Activated CD4-positive, alpha-beta T cell treated with anti-CD3 and anti-CD28 coated beads, Interleukin-2, amount 50 U/mL, for 24 hours (primary cell): ENCODE measurements around the gene ATP5PO.

Experiments used
- DNase-seq, 2 donors: peaks; one replicate each; pipeline ENCODE4 v3.0.0-alpha.2; 2020; ENCODE audit warnings: low read depth in 1 of 2, low spot score in 1 of 2

Gene ATP5PO

DNA sequence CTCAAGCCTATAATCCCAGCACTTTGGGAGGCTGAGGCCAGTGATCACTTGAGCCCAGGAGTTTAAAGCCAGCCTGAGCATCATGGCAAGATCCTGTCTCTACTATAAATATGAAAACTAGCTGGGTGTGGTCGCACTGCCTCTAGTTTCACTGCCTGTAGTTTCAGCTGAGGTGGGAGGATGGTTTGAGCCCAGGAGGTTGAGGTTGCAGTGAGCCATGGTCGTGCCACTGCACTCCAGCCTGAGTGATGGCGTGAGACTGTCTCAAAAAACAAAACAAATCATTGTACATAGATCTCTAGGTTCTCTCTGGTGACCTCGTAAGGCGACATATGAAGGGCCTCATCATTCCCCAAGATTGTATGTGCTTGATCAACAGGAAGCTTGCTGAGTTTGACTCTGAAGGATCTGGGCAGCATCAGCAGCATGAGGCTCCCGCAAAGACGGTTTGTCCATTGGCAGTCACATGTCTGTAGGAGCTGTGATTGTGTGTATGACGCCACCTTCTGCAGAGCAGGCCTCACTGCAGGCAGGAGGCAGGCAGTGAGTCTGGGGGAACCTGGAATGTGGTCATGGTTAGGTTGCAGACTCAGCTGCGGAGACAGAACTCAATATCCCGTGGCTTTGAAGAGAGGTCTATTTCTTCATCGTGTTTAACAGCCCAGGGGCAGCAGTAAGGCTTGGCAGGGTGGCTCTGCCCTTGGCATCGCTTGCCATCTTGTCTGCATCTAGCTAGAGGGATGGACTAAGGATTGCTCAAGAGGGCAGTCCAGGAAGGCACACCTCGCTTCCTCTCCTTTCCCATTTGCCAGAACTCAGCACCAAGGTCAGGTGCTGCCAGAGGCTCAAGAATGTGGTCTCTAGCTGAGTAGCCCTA, 14.0 kb downstream of the ATP5PO start:
- no peak for DNase-seq

DNA sequence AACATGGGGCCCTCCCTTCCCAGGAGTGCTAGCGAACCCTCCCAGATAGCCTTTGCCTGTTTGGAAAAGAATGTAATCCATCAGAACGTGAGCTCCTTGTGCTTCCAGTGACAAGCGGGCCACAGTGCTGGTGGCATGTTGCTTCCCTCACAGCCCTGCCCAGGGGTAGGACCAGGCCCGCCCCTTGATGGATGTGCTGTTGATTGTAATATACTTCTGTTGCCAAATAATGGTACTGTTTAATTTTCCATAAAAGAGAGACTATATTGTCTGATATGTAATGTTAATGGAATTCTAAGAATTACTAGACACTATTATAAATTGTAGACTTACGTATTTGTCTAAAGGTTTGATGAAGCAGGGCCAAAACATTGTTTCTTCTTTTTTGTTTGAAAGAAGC, 16.4 kb downstream of the ATP5PO start:
- DNase-seq, result no peak

DNA sequence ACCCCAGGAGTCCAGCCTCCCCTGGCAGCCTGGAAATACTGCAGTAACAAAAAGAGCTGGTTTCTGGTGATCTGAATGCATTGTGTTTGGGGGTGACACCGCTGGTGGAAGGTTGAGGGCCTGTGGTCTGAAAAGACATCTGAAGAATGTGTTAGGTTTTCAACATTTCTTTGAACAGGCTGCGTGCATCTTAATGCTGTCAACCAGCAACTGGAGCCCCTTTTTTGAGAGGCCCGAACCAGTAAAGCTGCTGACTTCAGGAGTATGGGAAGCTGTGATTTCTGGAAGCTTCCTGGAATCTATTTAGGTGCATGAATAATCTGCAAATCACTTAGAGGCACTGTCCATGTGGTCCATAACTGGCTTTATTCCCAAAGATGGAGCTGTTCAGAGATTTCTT, 17.0 kb downstream of the ATP5PO start:
- DNase-seq, result no peak

DNA sequence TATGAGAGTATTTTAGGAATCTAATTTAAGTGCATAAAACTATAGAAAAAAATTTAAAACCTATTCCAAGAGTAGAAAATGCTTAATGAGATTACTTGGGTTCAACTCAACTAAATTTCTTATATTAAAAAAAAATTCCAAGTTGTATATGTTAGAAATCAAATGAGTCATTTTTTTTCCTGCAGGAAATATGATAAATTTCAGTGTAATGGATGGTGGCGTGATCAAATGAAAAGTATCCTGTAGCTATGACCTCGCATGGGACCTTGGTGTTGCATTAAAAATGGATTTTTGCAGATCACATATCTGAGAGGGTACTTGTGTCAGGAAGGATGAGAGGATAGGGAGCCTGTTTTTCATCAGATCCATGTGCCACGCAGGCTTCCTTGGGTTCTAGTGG, 17.9 kb downstream of the ATP5PO start:
- no peak for DNase-seq

DNA sequence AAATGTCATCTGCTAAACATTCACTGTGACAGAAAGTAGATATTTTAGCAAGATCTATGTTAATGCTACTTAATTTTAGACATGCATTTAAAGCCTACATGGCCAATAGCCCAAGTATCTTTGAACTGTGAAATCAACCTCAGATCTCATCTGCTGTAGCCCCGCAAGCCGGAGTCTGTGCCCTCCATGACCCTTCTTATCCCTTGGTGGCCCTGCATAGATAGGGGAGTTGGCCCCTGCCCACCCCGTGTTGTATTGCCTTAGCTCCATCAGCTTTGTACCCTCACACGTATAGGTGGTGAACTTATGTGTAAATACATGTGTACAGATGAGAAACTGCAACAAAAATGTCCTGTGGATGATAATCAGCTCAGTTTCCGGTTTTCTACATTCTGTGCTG, 18.5 kb downstream of the ATP5PO start:
- DNase-seq, result no peak

DNA sequence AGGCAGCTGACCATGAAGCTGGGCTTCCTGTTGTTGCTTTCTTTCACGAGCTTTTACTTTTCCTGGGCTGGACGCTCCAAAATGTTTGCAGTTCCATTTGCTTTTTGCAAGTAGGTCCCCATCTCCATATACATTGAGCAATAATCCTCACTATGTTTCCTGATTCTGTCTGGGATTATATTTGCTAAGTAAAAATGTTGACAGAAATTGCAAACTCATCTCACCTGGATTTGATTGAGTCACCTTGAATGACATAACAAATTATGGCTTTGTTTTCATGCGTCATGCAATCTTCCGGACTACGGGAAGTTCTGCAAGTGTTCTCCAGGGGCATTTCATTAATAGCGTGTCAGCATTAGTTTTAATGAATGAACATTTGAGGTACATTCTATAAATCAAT, 18.9 kb downstream of the ATP5PO start:
- no peak for DNase-seq

DNA sequence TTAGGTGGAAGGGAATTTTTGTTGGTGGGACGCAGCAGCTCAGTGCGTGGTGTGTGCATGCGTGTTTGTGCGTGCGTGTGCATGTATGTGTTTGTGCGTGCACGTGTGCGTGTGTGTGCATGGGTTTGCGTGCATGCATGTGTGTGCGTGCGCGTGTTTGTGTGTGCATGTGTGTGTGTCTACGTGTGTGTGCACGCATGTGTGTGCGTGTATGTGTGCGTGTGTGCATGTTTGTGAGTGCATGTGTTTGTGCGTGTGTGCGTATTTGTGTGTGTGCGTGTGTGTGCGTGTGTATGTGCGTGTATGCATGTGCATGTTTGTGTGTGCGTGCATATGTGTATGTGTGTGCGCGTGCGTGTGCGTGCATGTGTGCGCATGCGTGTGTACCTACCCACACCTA, 20.2 kb downstream of the ATP5PO start:
- DNase-seq, result no peak

DNA sequence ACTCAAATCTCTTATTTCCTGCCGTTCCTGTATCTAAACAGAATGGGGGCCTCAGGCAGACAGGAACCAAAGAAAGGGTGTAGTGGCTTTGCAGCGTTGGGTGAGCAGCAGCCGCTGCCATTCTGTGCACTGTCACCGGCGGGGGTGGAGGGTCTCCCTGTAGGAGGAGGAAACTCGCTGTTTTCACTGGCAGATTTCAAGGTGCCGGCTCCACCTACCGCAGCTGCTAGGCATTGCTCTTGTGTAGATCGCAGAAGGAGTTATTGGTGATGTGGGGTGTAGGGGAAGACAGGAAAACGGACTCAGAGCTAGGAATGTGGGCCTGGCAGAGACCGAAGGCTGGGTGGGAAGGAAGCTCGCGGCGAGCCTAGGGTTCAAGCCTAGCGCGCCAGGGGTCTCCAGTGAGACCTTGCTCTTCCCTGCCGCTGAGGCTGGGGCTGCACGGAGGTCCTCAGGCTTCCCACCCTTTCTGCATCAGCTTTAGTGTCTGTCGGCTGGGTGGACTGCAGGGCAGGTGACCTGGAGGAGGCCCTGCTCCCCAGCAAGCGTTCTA, 20.8 kb downstream of the ATP5PO start:
- peak; percentile 33 to 58 for DNase-seq

DNA sequence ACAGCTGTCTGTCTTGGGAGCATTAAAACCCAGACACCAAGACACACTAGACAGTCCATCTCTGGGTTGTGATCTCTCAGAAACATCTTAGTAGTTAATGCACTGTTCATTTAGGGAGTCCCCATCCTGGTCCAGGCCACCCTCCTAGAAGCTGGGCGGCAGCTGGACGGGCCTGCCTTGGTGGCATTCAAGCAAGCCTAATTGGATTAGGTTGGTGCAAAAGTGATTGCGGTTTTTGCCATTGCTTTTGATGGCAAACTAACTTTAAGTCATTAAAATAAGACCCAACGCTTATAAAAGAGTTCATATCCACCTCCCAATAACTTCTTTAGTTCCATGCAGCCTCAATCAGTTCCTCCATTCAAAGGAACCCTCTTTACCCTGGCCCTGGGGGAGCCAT, 21.7 kb downstream of the ATP5PO start:
- no peak for DNase-seq

DNA sequence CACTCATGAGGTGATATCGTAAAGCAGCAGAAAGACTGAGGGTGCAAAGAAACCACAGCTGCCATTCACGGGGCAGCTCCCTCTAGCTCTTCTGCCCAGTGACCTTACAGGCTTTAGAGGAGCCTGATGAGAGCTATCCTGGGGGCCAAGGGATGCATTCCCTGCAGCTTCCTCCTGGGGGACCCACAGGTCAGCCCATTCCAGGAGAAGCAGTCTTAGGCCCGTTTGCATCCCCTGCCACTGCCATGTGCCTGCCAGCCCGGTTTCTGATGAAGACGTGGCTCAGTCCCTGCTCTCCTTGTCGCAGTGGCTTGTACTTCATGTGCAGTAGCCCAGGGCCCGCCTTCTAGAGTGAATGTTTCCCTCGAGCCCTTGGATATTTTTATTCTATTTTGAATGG, 22.8 kb downstream of the ATP5PO start:
- no peak for DNase-seq

DNA sequence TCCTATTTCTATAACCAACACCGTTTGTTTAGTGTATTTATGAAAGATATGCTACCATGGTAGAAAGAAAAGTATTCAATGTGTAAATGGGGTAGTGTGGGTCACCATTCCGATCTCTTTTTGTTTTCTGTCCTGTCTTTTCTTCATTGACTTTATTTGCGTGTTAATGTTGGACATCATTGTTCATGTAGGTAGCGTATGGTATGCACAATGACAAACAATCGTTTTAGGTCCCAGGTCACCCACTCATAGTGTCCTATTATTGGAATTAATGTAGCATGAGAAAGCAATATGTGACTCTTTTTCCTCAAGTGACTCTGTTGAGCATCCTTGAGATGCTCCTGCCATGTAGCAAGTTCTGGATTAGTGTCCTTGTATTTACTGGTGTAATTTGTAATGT, 25.4 kb downstream of the ATP5PO start:
- no peak for DNase-seq

DNA sequence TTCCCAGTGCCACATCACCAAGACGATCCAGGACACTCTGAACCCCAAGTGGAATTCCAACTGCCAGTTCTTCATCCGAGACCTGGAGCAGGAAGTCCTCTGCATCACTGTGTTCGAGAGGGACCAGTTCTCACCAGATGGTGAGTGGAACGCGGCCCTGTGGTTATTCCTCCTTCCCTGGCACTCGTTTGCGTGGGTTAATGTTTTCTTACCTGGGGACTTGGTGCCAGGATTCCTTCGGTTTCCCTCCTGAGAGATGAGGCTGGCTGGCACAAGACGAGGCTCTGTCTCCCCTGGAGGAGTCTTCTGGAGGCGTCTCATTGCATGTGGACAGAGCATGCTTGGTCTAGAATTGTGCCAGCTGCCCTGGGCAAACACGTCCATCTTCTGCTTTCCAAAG, 29.3 kb downstream of the ATP5PO start:
- no peak for DNase-seq

DNA sequence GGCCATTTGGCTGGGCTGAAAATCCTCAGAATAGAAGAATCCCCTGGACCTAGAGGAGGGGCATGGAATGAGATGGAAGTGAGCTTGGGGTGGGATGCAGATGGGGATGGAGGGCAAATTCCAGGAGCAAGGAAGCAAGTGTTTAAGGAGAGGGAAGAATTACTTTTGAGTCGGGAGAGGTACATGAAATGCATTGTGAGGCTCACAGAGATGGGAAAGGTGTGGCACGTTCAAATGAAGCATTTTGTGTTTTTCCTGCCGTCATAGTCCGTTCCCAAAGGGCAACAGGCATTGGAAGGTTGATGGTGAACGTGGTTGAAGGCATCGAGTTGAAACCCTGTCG, 30.5 kb downstream of the ATP5PO start:
- no peak for DNase-seq

DNA sequence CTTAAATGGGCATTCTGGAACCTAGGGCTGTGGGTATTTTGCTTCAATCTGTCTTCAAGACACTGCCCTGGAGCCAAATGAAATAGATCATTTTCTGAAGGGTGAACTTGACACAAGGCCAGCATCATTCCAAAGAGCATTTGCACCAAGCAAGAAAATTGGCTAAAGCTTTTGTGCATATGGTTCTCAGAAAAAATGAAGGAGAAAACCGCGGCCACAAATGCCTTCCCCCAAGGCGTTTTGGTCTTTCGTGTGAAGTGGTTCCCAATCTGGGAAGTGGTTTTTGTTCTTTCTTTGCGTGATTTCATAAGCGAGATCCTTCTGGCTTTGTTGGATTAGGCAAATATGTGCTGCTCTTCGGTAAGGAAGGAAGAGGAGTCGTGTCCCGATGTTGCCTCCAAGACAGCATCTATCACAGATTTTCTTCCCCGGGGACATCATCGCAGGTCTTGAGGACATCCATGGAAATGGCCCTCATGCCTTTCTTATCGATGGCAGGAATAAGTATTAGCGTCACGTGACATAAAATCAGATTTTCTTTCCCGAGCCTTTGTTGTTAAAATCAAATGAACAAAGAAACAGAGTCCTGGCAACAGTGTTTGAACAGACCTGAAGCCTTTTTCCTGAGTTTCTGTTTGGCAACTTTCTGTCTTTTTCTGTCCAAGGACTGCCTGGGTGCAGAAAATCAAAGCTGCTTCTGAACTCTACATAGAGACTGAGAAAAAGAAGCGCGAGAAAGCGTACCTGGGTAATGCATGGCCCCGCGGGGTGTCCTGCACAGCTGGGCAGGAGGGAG, 31.0 kb downstream of the ATP5PO start:
- no peak for DNase-seq

DNA sequence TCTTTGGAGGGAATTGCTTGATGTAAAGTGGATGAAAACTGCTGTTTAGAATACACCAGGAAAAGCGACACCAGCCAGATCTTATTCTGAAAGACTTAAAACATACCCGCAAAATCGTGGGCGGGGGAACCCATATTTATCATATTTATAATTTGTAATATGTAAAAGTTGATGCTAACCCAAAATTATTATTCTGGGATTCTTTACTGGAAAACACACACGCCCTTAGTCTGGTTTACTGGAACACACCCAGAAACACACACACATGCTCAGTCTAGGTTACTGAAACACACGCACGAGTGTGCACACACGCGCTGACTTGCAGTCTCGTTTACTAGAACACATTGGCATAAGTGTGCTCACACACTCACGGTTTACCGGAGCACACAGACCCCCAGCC, 32.5 kb downstream of the ATP5PO start:
- DNase-seq, result no peak

DNA sequence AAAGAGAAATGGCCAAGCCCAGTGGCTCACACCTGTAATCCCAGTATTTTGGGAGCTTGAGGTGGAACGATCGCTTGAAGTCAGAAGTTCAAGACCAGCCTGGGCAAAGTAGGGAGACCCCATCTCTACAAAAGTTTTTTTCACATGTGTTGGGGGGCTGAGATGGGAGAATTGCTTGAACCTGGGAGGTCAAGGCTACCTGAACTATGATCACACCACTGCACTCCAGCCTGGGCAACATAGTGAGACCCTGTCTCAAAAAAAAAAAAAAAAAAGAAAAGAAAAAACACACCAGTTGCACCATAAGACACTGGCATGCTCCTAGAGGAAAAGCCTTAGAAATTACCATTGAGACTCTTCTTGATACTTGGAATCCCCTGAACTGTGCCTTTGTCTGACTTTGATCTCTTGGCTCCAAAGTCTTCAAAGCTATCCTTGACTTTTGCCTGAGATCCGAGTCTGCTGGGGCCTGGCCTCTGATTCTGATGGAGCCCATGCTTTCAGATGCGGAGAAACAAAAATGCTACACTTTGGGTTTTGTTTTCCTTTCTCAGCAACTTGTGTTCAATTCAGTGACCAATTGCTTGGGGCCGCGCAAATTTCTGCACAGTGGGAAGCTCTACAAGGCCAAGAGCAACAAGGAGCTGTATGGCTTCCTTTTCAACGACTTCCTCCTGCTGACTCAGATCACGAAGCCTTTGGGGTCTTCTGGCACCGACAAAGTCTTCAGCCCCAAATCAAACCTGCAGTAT, 33.7 kb downstream of the ATP5PO start:
- DNase-seq, result no peak

DNA sequence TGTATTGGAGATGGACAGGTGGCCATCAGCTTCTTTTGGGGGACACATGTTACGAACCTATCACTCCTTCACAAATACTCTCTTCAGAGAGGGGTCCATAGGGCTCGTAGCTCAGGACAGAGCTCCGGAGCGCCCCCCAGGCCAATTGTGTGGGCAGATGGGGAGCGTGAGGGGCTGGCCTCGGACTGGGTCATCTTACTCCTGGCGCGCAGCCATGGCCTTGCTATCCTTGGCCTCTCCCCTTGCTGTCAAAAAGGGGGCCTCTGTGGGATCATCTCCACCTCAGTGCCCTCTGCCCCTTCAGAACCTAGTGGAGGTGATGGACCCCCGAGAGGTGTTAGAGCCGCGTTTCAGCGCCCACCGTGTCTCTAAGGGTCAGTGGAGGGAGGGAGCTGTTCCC, 35.0 kb downstream of the ATP5PO start:
- no peak for DNase-seq

DNA sequence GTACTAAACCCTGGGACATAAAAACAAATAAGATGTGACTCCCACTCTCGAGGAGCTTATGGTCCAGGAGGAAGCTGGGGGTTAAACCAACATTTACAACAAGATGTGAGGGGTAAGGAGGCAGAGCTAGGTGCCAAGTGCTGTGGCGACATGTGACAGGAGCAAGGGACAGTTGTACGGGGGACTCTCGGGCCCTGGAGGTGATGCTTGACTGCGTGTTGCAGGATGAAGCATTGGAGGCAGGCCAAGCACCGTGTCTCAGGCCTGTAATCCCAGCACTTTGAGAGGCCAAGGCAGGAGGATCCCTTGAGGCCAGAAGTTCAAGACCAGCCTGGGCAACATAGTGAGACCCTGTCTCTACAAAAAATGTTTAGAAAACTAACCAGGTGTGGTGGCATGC, 36.8 kb downstream of the ATP5PO start:
- DNase-seq, result no peak

DNA sequence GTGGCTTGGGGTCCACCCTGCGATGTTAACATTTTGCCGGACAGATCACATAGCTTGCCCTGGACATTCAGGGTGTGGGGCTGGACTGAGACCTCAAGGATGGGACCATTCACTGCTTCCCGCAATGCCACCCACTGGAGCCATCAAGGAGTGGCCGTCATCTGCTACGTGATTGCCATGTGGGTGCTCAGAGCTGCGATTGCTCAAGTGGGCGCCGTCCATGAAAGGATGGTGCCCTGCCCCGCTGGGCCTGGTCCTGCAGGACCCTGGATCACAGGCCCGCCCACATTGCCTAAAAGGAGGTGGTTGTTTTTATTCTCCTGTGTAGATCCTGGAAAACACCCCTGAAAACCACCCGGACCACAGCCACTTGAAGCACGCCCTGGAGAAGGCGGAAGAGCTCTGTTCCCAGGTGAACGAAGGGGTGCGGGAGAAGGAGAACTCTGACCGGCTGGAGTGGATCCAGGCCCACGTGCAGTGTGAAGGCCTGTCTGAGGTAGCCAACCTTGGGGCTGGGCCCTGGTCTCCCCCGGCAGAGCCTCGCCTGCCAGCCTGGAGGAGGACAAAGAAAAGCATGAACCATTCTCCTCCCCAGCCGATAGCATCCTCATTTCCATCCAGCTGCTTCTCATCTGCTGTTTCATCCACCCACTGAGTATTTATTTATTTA, 40.4 kb downstream of the ATP5PO start:
- DNase-seq, result no peak

DNA sequence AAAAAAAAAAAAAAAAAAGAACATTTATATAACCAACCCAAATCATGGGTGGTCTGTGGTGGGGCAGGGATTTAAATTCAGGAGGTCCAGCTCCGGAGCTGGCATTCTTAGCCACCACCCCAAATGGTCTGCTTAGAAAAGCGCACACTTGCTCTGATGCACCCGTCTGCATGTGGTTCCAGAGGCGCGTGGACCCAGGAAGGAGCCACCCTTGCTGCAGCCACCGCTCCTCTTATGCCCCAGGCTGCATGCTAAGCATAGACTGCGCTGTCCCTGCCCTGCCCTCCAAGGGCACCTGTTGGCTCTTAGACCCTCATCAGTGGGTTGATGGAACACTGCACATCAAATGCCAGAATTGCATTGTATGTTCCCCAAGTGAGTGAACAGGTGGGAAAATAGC, 41.4 kb downstream of the ATP5PO start:
- no peak for DNase-seq

DNA sequence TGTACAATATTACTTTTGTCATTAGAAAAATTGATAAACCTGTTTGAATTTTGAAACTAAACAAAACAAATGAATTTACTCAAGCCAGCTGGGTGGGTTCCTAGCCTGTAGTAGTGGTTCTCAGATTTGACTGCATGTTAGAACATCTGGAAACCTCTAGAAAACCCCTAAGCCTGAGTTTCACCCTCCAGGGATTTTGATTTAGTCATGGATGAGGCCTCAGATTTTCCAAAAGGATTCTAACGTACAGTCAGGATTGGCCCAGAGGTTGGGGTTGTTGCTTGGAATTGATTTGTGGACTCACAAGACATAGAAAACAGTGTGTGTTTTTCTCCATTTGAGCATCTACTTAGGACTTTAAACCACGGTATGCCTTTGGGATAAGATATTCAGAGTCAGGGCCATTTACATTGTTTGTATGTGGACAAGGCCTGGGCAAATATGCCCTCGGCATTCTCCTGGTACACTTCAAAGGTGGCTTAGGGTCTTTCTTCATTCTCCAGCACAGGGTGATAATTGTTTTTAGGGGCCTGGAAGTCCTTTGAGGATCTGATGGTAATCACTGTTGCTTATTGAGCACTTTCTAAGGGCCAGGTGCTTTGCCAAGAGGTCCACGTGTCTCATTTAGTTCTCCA, 42.6 kb downstream of the ATP5PO start:
- DNase-seq, result no peak
